ENCODE results near the gene MNT. TPM values are rescaled to one million over a fixed set of nuclear protein-coding genes. Genes with fewer than 3 reads are reported as not detected.

Gene MNT
- polyA plus RNA-seq, 1 donor from 2014 or later, result 6.1 TPM

GRCh38 chr17:2362881-2363280, 38.0 kb downstream of the MNT start:
- Histone ChIP-seq H3K4me2 (ENCODE audit: low read length) (no peak overlapping the region), H3K36me3 (ENCODE audit: insufficient read depth, low read length) (no peaks in the 10 kb centered on the region), H3K9me2 (ENCODE audit: insufficient read depth, low read length) (no peaks in the 10 kb centered on the region), H3K9ac (ENCODE audit: low read length) (no peak overlapping the region), H4K20me1 (ENCODE audit: insufficient read depth) (no peaks in the 10 kb centered on the region), H3K27me3 (ENCODE audit: insufficient read depth, low read depth, low read length) (no peaks in the 10 kb centered on the region), H3F3A (ENCODE audit: insufficient read depth, low read length, poor library complexity, severe bottlenecking) (no peaks in the 10 kb centered on the region), H3K79me2 (replicated peaks; ENCODE audit: insufficient read depth, low read length) (no peaks in the 10 kb centered on the region), H2AFZ (ENCODE audit: low read depth, low read length) (no peak overlapping the region), H3K4me3 (ENCODE audit: low read length) (no peak overlapping the region), H3K9me3 (ENCODE audit: low read length) (no peaks in the 10 kb centered on the region), H3K27ac (ENCODE audit: low read length) (no peak overlapping the region)
- TF ChIP-seq SMC3 (conservative IDR thresholded peaks at IDR 0.05; ENCODE audit: poor library complexity) (no peak), RAD21 (conservative IDR thresholded peaks at IDR 0.05) (no peak), MXI1 (conservative IDR thresholded peaks at IDR 0.05; ENCODE audit: poor library complexity, severe bottlenecking) (no peak), EZH2 (IDR thresholded peaks at IDR 0.05; ENCODE audit: borderline replicate concordance, insufficient read depth, low read length, poor library complexity, severe bottlenecking) (no peak), EP300 (conservative IDR thresholded peaks at IDR 0.05; ENCODE audit: poor library complexity, severe bottlenecking) (no peak), TAF1 (IDR thresholded peaks at IDR 0.05; ENCODE audit: low read depth) (no peak), REST (IDR thresholded peaks at IDR 0.05; ENCODE audit: borderline replicate concordance) (no peak), POLR2AphosphoS5 (IDR thresholded peaks at IDR 0.05) (no peak)
- TF ChIP-seq, protein P1, sequence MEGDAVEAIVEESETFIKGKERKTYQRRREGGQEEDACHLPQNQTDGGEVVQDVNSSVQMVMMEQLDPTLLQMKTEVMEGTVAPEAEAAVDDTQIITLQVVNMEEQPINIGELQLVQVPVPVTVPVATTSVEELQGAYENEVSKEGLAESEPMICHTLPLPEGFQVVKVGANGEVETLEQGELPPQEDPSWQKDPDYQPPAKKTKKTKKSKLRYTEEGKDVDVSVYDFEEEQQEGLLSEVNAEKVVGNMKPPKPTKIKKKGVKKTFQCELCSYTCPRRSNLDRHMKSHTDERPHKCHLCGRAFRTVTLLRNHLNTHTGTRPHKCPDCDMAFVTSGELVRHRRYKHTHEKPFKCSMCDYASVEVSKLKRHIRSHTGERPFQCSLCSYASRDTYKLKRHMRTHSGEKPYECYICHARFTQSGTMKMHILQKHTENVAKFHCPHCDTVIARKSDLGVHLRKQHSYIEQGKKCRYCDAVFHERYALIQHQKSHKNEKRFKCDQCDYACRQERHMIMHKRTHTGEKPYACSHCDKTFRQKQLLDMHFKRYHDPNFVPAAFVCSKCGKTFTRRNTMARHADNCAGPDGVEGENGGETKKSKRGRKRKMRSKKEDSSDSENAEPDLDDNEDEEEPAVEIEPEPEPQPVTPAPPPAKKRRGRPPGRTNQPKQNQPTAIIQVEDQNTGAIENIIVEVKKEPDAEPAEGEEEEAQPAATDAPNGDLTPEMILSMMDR (IDR thresholded peaks at IDR 0.05; ENCODE audit: poor library complexity, severe bottlenecking), result no peak

GRCh38 chr17:2362416-2362815, 38.4 kb downstream of the MNT start:
- no peak overlapping the region for H3K4me2 ChIP-seq (ENCODE audit: low read length)
- H3K27me3 ChIP-seq (ENCODE audit: insufficient read depth, low read depth, low read length), result no peaks in the 10 kb centered on the region
- H3K27ac ChIP-seq (ENCODE audit: low read length), result no peak overlapping the region
- H3K9ac ChIP-seq (ENCODE audit: low read length), result no peak overlapping the region
- no peaks in the 10 kb centered on the region for H3F3A ChIP-seq (ENCODE audit: insufficient read depth, low read length, poor library complexity, severe bottlenecking)
- H3K9me2 ChIP-seq (ENCODE audit: insufficient read depth, low read length), result no peaks in the 10 kb centered on the region
- no peak overlapping the region for H2AFZ ChIP-seq (ENCODE audit: low read depth, low read length)
- H3K4me3 ChIP-seq (ENCODE audit: low read length), result no peak overlapping the region
- H3K9me3 ChIP-seq (ENCODE audit: low read length), result no peaks in the 10 kb centered on the region
- no peaks in the 10 kb centered on the region for H3K36me3 ChIP-seq (ENCODE audit: insufficient read depth, low read length)
- no peaks in the 10 kb centered on the region for H3K79me2 ChIP-seq (replicated peaks; ENCODE audit: insufficient read depth, low read length)
- no peaks in the 10 kb centered on the region for H4K20me1 ChIP-seq (ENCODE audit: insufficient read depth)
- TF ChIP-seq POLR2AphosphoS5 (IDR thresholded peaks at IDR 0.05) (no peak), RAD21 (conservative IDR thresholded peaks at IDR 0.05) (no peak)

DNA sequence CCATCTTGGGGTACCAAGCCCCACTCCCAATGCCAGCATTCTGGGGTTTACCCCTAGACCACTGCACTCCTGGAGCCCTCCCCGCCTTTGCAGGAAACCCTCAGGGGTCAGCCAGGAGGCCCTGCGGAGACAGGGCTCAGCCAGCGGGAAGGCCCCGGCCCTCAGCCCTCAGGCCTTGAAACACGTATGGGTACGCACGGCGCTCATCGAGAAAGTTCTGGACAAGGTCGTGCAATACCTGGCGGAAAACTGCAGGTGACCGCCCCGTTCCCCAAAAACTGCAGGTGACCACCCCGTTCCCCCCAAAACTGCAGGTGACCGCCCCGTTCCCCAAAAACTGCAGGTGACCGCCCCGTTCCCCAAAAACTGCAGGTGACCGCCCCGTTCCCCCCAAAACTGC, 38.8 kb downstream of the MNT start:
- Histone ChIP-seq H3K9me2 (ENCODE audit: insufficient read depth, low read length) (no peaks in the 10 kb centered on the region), H3K36me3 (ENCODE audit: insufficient read depth, low read length) (no peaks in the 10 kb centered on the region), H3K9me3 (ENCODE audit: low read length) (no peaks in the 10 kb centered on the region), H3K27ac (ENCODE audit: low read length) (no peak overlapping the region), H4K20me1 (ENCODE audit: insufficient read depth) (no peaks in the 10 kb centered on the region), H3K79me2 (replicated peaks; ENCODE audit: insufficient read depth, low read length) (no peaks in the 10 kb centered on the region), H3K27me3 (ENCODE audit: insufficient read depth, low read depth, low read length) (no peaks in the 10 kb centered on the region), H3K4me3 (ENCODE audit: low read length) (no peak overlapping the region), H3K9ac (ENCODE audit: low read length) (no peak overlapping the region), H3F3A (ENCODE audit: insufficient read depth, low read length, poor library complexity, severe bottlenecking) (no peaks in the 10 kb centered on the region), H3K4me2 (ENCODE audit: low read length) (no peak overlapping the region), H2AFZ (ENCODE audit: low read depth, low read length) (no peak overlapping the region)
- no peak for TF ChIP-seq TAF1 (IDR thresholded peaks at IDR 0.05; ENCODE audit: low read depth)
- TF ChIP-seq, protein P1 (IDR thresholded peaks at IDR 0.05; ENCODE audit: poor library complexity, severe bottlenecking), result no peak
- TF ChIP-seq RAD21 (conservative IDR thresholded peaks at IDR 0.05), result no peak
- no peak for TF ChIP-seq EP300 (conservative IDR thresholded peaks at IDR 0.05; ENCODE audit: poor library complexity, severe bottlenecking)
- no peak for TF ChIP-seq SMC3 (conservative IDR thresholded peaks at IDR 0.05; ENCODE audit: poor library complexity)
- TF ChIP-seq EZH2 (IDR thresholded peaks at IDR 0.05; ENCODE audit: borderline replicate concordance, insufficient read depth, low read length, poor library complexity, severe bottlenecking), result no peak
- TF ChIP-seq REST (IDR thresholded peaks at IDR 0.05; ENCODE audit: borderline replicate concordance), result no peak
- no peak for TF ChIP-seq MXI1 (conservative IDR thresholded peaks at IDR 0.05; ENCODE audit: poor library complexity, severe bottlenecking)
- TF ChIP-seq POLR2AphosphoS5 (IDR thresholded peaks at IDR 0.05), result no peak

All from neural cell (in vitro differentiated cells).